GM12873 (cell line): ENCODE measurements around the gene VAMP2.

Experiments
- TF ChIP-seq, protein P1 (sequence below): IDR thresholded peaks from 2 replicates; pipeline ENCODE4 v1.5.1; 2012; ENCODE audit warnings: low read depth, mild to moderate bottlenecking, moderate library complexity, low read length, control low read depth; ENCODE audit not compliant: insufficient read depth; ENCODE audit errors: missing control alignments

Gene VAMP2, protein sequence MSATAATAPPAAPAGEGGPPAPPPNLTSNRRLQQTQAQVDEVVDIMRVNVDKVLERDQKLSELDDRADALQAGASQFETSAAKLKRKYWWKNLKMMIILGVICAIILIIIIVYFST

DNA sequence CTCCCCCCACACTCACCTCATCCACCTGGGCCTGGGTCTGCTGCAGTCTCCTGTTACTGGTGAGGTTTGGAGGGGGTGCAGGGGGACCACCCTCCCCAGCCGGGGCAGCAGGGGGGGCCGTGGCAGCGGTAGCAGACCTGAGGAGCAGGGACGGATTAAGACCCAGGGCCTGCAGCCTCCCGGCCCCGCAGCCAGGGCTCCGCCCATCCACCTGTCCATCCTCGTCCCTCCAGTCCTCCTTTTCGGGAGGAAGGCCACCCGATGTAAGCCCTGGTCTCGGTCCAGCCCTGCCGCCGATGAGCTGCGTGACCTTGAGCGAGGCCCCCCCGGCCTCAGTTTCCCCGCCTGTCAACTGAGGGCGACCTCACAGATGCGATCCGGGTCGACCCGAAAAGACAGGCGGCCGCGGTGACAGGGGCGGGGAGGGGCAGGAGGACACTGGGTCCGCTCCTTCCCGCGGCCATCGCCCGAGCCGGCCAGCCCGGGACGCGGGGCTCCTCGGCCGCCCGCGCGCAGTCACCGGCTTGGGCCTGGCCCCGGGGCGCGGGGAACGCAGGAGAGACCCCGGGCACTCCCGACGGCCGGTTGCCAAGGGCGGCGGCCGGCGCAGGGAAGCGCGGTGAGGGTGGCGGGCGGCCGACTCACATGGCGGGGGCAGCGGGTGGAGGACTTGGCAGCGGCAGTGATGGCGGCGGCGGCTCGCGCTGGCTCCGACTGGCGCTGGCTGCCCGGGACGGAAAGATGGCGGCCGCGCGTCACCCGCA is at the start of gene VAMP2:
Gene VAMP2 (minus strand): TSS at position 716 of the 764 bp plus-strand sequence. CDS start 69 bp downstream, at position 647.
- TF ChIP-seq, protein P1, sequence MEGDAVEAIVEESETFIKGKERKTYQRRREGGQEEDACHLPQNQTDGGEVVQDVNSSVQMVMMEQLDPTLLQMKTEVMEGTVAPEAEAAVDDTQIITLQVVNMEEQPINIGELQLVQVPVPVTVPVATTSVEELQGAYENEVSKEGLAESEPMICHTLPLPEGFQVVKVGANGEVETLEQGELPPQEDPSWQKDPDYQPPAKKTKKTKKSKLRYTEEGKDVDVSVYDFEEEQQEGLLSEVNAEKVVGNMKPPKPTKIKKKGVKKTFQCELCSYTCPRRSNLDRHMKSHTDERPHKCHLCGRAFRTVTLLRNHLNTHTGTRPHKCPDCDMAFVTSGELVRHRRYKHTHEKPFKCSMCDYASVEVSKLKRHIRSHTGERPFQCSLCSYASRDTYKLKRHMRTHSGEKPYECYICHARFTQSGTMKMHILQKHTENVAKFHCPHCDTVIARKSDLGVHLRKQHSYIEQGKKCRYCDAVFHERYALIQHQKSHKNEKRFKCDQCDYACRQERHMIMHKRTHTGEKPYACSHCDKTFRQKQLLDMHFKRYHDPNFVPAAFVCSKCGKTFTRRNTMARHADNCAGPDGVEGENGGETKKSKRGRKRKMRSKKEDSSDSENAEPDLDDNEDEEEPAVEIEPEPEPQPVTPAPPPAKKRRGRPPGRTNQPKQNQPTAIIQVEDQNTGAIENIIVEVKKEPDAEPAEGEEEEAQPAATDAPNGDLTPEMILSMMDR = no peak

DNA sequence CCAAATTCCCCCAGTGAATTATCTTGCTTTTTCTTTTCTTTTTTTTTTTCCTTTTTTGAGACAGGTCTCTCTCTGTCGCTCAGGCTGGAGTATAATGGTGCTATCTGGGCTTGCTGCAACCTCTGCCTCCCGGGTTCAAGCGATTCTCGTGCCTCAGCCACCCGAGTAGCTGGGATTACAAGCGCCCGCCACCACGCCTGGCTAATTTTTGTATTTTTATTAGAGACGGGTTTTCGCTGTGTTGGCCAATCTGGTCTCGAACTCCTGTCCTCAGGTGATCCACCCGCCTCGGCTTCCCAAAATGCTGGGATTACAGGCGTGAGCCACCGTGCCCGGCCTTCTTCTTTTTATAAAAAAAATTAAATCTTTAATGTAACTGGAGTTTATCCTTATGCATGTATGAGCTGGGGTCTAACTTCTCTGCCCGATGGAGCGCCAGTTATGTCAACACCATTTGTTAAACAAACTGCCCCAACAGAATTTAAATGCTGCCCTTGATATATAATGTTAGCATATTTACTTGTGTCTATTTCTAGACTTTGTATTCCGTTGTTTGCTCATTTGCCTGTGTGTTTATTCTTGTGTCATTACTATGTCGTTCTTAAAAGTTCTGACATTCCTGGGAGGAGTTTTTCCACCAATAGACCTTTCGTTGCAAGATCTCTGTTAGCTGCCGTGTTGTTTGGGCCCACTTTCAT is 48.2 kb upstream of the VAMP2 start:
- TF ChIP-seq, protein P1 = no peak

DNA sequence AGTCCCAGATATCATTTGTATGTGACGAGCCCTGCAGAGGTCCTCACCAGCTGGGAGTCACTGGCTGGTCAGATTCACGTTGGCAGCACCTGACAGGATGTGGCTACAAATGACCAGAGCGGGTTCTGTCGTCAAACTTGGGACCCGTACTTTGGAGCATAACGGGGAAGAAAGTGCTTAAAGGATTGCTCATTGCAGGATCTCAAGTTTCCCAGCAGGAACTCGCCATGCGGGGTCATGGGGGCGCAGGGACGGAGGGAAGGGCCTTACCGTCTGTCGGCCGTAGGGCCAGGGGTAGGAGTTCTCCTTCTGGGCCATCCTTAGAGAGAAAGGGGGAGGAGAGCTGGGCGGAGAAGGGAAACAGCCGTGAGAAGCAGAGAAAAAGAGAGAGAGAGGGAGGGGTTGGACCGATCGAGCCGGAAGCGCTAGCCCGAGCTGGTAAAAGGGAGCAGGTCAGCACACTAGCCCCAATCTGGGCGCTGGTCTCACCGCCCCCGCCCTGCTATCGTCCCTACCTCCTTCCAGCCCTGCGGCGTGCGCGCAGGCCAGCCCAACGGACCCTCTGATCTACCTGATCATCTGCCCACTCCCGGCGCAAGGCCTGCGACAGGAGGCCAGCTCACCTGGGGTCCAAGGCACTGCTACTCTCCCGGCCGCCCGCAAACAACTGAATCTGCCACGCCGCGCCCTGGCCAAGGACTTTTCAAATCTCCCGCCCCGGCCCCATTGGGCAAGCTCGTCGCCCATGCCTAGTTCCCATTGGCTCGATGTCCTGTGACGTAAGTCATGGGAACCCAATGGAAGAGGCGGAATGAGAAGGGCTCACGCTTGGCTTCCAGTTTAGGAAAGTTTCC is 47.4 kb upstream of the VAMP2 start, which contains the start of gene AURKB:
Gene AURKB (minus strand): TSS at position 669 of the 854 bp plus-strand sequence. CDS start 351 bp downstream, at position 318.
- TF ChIP-seq, protein P1 = no peak

DNA sequence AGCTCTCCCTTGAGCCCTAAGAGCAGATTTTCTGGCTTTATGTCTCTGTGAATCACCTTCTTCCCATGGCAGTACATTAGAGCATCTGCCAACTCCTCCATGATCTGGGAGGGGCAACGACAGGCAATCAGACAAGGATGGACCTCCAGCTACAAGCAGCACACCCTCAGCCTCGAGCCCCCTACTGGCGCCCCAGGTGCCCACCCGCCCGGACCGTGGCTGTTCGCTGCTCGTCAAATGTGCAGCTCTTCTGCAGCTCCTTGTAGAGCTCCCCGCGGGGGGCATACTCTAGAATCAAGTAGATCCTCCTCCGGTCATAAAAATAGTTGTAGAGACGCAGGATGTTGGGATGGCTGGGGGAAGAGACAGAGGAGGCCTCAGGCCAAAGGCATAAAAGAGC is 43.8 kb upstream of the VAMP2 start:
- TF ChIP-seq, protein P1 = no peak

DNA sequence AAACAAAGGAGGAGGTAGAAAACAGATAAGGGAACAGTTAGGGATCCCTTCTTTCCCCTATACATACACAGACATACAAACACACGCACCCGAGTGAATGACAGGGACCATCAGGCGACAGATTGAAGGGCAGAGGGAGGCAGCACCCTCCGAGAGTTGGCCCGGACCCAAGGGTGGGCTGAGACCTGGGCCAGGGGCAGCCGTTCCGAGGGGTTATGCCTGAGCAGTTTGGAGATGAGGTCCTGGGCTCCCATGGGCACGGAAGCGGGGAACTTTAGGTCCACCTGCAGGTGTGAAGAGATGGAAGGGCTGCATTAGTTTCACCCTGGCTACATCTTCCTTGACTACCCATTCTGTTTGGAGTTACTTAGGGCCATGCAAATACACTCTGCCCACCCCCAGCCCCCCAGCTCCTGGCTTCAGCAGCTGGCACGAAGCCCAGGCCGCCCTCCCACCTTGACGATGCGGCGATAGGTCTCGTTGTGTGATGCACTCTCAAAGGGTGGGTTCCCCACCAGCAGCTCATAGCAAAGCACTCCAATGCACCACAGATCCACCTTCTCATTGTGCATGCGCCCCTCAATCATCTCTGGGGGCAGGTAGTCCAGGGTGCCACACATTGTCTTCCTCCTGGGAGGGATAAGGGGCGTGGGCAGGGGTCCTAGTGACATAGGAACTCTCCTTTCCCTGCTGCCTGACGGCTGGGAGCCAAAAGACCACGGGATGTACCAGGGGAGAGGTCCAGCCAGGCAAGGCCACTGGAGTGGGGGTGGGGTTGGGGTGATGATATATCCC is 42.2 kb upstream of the VAMP2 start:
- TF ChIP-seq, protein P1 = no peak

DNA sequence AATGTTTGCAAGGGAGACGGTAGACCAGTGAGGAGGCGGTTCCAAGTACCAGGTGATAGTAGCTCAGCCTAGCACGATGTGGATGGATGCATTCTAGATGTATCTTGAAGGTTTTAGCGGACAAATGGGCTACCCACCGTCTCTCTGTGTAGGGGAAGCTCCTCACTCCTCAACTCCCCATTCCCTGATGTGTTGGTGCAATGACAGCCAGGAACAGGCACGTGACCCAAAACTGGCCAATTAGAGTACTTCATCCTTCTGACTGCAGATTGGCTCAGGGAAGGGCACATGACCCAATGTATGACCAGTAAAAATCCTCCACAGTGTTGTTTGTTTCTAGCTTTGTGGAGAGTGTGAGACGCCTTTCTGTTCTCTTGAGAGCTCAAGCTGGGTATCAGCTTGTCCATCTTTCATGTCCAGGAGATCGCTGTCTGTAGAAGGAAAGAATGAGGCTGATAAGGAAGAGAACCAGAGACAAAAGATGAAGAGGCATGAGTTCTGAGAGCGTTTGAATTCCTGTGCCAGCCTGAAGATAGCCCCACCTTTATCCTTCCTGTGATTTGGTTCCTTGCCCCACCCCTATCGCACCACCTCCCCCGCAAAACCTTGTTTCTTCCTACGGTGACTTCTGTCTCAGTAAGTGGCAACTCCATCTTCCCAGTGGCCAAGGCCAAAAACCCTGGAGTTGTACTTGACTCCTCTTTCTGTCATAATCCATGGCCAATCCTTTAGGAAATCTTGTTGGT is 29.5 kb upstream of the VAMP2 start:
- TF ChIP-seq, protein P1 = no peak
